ENCODE results near the gene ZFP36L2. TPM values are rescaled to one million over a fixed set of nuclear protein-coding genes. Genes with fewer than 3 reads are reported as not detected.

Gene ZFP36L2
- polyA plus RNA-seq, 1 of the 3 experiments (the other 2 are of a cell fraction), result 18.4 TPM

DNA sequence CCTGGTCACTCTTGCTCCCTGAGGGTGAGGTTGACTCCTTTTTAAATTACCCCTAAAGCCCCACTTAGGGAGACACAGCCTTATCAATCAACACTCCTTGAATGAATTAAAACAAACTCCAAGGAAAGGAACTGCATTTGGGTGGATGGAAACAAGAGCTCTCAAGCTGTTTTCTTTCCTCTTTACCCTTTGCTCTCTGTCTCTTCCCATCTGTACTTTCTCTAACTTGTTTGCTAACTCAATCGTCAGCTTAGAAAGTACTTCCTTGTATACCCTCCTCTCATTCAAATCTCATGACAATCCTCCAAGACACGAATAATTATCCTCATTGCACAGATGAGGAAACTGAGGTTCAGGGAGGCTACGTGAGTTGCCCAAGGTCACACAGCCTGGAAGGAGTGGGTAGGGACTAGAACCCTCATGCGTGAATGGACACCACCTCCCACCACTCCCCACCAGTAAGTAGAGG is 32.7 kb downstream of the ZFP36L2 start:
- H3K4me3 ChIP-seq (ENCODE audit: low read depth in 2 of 2, low read length in 1 of 2), result no peak overlapping the region
- ChIA-PET POLR2A (no interaction called here), CTCF (interaction anchor here (0.9 kb wide), 1 partner anchor 13 kb away, joined by 3 read pairs; no protein-coding TSS in a partner anchor)
- no peak overlapping the region for H3K9ac ChIP-seq
- H3K79me2 ChIP-seq (ENCODE audit: insufficient read depth), result no peaks in the 10 kb centered on the region
- H3K4me2 ChIP-seq, result no peak overlapping the region
- H3F3A ChIP-seq (replicated peaks; ENCODE audit: insufficient read depth), result no peaks in the 10 kb centered on the region
- H3K27ac ChIP-seq (ENCODE audit: low read depth in 2 of 2, low read length in 1 of 2), result no peak overlapping the region
- H3K36me3 ChIP-seq (replicated peaks in 1 of 2; ENCODE audit: control insufficient read depth in 1 of 2, insufficient read depth in 2 of 2, low read length in 1 of 2), result no peaks in the 10 kb centered on the region
- no peak for DNase-seq
- 79% methylated on average over 4 of the region's 4 CpGs for WGBS (ENCODE audit: low lambda C conversion rate)
- no peaks in the 10 kb centered on the region for H3K9me3 ChIP-seq
- no peaks in the 10 kb centered on the region for H3K27me3 ChIP-seq (ENCODE audit: insufficient read depth)
- no peak overlapping the region for H2AFZ ChIP-seq (ENCODE audit: low read depth)
- TF ChIP-seq, protein P1, sequence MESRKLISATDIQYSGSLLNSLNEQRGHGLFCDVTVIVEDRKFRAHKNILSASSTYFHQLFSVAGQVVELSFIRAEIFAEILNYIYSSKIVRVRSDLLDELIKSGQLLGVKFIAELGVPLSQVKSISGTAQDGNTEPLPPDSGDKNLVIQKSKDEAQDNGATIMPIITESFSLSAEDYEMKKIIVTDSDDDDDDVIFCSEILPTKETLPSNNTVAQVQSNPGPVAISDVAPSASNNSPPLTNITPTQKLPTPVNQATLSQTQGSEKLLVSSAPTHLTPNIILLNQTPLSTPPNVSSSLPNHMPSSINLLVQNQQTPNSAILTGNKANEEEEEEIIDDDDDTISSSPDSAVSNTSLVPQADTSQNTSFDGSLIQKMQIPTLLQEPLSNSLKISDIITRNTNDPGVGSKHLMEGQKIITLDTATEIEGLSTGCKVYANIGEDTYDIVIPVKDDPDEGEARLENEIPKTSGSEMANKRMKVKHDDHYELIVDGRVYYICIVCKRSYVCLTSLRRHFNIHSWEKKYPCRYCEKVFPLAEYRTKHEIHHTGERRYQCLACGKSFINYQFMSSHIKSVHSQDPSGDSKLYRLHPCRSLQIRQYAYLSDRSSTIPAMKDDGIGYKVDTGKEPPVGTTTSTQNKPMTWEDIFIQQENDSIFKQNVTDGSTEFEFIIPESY (IDR thresholded peaks at IDR 0.05; ENCODE audit: borderline replicate concordance, low read depth), result no peak
- TF ChIP-seq TAF1 (IDR thresholded peaks at IDR 0.05; ENCODE audit: borderline replicate concordance, low read depth, low read length) (no peak), GABPA (IDR thresholded peaks at IDR 0.05; ENCODE audit: low read depth) (no peak), MEF2A (IDR thresholded peaks at IDR 0.05; ENCODE audit: borderline replicate concordance, low read depth) (no peak), RFX5 (IDR thresholded peaks at IDR 0.05; ENCODE audit: low read length) (no peak), CHD2 (IDR thresholded peaks at IDR 0.05; ENCODE audit: low read length, partially characterized antibody) (no peak), YY1 (IDR thresholded peaks at IDR 0.05; ENCODE audit: low read depth) (no peak), NRF1 (IDR thresholded peaks at IDR 0.05; ENCODE audit: low read depth, low read length) (no peak), EZH2phosphoT487 (IDR thresholded peaks at IDR 0.05; ENCODE audit: borderline replicate concordance, low read depth) (no peak), NFIC (IDR thresholded peaks at IDR 0.05; ENCODE audit: borderline replicate concordance) (no peak), POLR2AphosphoS5 (IDR thresholded peaks at IDR 0.05; ENCODE audit: low read depth, low read length) (no peak), EP300 (IDR thresholded peaks at IDR 0.05; ENCODE audit: borderline replicate concordance in 1 of 2, low read depth in 1 of 2, low read length in 1 of 2) (no peak), SMC3 (IDR thresholded peaks at IDR 0.05; ENCODE audit: low read depth, low read length) (no peak), GATA2 (CRISPR knock-in tag; IDR thresholded peaks at IDR 0.05) (no peak), MXI1 (IDR thresholded peaks at IDR 0.05; ENCODE audit: low read depth, low read length) (no peak), RXRA (IDR thresholded peaks at IDR 0.05; ENCODE audit: borderline replicate concordance, low read depth) (no peak)
- TF ChIP-seq, protein P2, sequence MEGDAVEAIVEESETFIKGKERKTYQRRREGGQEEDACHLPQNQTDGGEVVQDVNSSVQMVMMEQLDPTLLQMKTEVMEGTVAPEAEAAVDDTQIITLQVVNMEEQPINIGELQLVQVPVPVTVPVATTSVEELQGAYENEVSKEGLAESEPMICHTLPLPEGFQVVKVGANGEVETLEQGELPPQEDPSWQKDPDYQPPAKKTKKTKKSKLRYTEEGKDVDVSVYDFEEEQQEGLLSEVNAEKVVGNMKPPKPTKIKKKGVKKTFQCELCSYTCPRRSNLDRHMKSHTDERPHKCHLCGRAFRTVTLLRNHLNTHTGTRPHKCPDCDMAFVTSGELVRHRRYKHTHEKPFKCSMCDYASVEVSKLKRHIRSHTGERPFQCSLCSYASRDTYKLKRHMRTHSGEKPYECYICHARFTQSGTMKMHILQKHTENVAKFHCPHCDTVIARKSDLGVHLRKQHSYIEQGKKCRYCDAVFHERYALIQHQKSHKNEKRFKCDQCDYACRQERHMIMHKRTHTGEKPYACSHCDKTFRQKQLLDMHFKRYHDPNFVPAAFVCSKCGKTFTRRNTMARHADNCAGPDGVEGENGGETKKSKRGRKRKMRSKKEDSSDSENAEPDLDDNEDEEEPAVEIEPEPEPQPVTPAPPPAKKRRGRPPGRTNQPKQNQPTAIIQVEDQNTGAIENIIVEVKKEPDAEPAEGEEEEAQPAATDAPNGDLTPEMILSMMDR (IDR thresholded peaks at IDR 0.05), result no peak
- peaks cover 0 to 14% of the 10 kb centered on the region in 2 experiments; a peak in 1 of 4 replicates for H3K4me1 ChIP-seq (ENCODE audit: control insufficient read depth in 1 of 2, insufficient read depth in 2 of 2, low read depth in 1 of 2, low read length in 1 of 2)
- H4K20me1 ChIP-seq (ENCODE audit: insufficient read depth), result no peaks in the 10 kb centered on the region
- no peaks in the 10 kb centered on the region for H3K9me2 ChIP-seq
